ENCODE data around the gene KIFAP3.

- no peak for TF ChIP-seq CTCF (IDR thresholded peaks at IDR 0.05)
- TF ChIP-seq POLR2A (IDR thresholded peaks at IDR 0.05) = no peak
These were observed 110.3 kb downstream of the KIFAP3 start for GRCh38 chr1:169964206-169964605.

All from thyroid gland (tissue), 4 donors.